GM21423 (cell line): ENCODE data around the gene PPP5C.
"Not testable (repeated sequence)": the region's sequence is repeated elsewhere in the genome, so short reads cannot be mapped to it uniquely, and the experiment has no call there.

Experiments
- ATAC-seq: cut with Tn5 transposase; IDR thresholded peaks from one replicate; pipeline ENCODE4 v1.9.1; 2021; ENCODE audit warnings: mild to moderate bottlenecking, moderate library complexity; ENCODE audit not compliant: unreplicated experiment

The PPP5C gene

DNA sequence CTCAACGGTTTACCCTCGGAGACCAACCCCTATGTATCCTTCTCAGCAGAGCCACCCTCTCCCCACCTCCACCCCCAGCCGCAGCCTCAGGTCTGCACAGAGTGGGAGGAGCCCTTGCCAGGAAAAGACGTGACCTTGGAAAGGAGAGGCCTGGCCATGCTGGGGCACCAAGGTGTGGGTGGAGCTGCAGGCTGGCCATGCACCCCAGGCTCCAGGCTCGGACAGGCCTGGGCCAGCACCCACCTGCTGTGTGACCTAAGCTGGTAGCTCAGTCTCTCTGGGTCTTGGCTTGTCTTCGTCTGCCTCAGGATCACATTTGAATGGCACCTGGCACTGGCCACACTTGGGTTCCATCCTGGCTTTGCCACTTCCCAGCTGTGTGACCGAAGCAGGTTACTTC, 37.0 kb downstream of the PPP5C start:
- no peak for ATAC-seq

DNA sequence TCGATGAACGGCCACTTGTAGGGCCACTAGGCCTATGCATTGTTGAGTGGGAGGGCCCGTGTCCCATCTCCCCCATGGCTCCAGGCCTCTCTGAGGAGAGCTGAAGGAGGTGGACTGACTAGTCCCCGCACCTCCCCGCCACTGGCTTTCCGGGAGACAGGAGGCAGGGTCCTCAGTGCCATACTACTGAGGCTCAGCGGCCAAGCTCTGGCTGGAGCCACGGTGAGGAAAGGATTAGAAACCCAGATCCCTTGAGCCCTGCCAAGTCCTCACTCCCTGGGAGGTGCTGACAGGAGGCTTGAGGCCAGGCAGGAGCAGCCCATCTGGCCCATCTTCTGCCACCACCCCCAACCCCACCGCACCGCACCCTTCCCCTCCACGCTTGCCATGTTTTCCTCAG, 37.5 kb downstream of the PPP5C start:
- ATAC-seq: no peak

DNA sequence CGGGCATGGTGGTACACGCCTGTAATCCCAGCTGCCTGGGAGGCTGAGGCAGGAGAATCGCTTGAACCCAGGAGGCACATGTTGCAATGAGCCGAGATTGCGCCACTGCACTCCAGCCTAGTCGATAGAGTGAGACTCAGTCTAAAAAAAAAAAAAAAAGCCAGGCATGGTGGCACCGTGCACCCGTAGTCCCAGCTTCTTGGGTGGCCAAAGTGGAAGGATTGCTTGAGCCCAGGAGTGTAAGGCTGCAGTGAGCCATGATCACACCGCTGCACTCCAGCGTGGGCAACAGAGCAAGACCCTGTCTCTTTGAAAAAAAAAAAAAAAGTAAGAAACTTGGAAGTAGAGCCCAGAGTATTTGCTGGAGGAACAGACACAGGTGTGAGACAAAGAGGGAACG, 38.7 kb downstream of the PPP5C start:
- ATAC-seq: no peak

DNA sequence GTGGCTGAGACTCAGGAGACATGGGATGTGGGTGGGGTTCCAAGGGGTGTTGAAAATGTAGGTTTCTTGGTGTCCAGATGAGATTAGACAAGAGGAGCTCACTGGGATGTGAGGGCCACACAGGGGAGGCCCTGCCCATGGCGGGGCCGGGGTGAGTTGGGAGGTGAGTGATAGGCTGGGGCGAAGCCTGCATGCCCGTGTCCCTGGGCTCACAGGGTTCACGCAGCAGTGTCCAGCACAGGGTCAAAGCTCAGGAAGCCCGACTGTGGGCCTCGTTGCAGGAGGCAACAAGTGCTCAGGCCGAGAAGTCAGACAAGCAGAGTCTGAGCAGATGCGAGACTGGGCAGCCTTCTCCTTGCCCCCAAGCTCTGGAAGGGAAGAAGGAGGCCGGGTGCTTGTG, 39.3 kb downstream of the PPP5C start:
- no peak for ATAC-seq

DNA sequence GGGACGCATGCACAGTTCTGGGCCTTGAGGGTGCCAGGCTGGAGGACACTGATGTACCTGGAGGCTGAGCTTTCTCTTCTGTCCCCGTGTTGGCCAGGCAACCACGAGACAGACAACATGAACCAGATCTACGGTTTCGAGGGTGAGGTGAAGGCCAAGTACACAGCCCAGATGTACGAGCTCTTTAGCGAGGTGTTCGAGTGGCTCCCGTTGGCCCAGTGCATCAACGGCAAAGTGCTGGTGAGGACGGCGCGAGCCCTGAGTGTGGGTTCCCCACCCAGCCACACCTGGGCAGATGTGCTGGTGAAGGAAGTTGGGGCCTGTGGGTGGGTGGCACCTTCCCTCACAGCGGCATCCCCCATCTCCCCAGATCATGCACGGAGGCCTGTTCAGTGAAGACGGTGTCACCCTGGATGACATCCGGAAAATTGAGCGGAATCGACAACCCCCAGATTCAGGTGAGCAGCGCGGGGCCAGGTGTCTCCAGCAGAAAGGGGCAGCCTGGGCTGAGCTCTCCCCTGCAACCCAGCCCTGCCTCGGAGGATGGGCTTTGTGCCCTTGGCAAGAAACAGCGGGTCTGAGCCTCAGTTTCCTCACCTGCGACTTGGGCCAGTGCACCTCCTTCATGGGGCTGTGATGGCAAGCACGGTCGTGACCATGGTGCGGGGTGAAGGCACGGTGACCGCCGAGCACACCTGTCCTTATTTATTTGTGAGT, 40.3 kb downstream of the PPP5C start:
- ATAC-seq: no peak

DNA sequence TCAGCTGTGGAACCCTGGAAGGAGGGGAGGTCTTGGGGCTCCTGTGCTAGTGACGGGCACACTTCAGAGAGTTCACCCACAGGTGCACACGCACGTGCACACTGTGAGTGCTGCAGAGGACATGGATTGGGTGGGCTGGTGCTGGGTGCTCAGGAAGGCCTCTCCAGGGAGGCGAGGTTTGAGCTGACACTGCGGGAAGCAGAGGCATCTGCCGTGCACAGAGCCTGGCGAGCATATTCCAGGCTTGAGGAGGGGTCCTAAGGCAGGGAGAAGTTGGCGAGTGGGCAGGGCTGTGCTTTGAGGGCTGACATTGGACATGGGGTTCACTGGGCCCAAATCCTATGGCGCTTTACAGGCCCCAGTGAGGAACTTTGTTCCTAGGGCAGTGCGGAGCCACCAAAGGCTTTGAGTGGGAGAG, 40.8 kb downstream of the PPP5C start:
- ATAC-seq: no peak

DNA sequence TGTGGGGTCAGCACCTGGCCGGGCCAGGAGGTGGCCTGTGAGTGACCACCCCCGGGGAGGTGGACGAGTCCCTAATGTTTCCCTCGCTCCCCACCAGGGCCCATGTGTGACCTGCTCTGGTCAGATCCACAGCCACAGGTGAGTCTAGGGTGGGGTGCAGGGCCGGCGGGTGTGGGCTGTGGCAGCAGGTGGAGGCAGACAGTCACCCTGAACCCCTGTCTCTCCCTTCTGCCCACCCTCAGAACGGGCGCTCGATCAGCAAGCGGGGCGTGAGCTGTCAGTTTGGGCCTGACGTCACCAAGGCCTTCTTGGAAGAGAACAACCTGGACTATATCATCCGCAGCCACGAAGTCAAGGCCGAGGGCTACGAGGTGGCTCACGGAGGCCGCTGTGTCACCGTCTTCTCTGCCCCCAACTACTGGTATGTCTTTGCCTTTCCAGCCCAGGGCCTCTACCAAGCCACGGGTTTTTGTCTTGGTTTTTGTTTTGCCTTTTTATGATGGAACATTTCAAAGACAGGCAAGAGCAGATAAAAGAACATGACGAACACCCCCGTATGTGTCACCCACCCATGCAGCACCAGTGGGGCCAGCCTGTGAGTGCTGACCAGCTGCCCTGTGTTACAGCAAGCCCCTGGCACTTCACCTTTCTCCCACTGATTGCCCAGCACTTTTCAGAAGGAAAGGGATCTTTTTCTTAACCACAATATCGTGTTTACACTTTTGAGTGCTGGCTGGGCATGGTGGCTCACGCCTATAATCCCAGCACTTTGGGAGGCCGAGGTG, 41.6 kb downstream of the PPP5C start:
- ATAC-seq: no peak

DNA sequence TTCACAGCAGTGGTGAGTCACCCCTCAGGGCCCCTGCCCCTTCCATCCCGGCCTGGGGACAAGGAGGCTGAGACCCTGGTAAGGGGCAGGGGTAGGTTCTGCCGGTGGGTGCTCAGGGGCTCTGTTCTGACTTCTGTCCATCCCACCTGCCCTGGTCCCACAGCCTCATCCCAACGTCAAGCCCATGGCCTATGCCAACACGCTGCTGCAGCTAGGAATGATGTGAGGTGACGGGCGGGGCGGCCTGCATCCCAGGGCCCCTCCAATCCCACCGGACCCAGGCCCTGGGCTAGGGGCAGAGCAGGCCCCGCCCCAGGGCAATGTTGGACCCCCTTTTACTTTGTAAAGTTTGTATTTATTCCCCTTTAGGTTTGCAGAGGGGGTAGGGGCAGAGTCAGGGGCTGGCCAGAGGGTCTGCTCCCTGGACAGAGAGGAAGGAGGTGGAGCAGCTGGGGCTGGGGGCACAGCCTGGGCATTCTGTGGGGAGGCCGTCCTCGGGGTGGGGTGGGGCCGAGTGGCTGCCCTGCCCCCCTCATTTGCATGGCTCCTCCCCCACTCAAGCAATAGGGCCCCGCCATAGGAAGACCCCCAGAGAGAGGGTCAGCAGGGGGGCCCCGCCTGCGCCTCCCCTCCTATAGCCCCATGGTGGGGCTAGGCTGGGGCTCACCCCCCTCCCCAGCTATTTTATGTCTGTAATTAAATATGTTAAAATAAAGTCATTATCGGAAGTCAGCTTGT, 43.4 kb downstream of the PPP5C start:
- no peak for ATAC-seq

DNA sequence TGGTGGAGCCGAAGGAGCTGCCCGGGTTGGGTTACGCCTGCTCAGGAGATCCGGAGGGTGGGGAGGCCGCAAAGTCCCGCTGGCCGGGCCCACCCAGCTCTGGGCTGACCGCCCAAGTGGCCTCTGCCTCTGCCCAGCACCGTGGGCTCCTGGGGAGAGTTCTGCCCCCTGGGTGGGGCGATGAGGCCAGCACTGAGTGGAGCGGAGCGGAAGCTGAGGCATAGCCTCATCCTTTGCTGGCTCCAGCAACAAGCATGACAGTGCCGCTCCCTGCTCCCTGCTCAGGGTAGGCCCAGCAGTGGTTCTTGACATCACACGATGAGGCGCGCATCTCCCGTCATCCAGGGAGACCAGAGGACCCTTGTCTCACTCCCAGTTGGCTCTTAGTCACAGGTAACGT, 44.0 kb downstream of the PPP5C start:
- no peak for ATAC-seq

DNA sequence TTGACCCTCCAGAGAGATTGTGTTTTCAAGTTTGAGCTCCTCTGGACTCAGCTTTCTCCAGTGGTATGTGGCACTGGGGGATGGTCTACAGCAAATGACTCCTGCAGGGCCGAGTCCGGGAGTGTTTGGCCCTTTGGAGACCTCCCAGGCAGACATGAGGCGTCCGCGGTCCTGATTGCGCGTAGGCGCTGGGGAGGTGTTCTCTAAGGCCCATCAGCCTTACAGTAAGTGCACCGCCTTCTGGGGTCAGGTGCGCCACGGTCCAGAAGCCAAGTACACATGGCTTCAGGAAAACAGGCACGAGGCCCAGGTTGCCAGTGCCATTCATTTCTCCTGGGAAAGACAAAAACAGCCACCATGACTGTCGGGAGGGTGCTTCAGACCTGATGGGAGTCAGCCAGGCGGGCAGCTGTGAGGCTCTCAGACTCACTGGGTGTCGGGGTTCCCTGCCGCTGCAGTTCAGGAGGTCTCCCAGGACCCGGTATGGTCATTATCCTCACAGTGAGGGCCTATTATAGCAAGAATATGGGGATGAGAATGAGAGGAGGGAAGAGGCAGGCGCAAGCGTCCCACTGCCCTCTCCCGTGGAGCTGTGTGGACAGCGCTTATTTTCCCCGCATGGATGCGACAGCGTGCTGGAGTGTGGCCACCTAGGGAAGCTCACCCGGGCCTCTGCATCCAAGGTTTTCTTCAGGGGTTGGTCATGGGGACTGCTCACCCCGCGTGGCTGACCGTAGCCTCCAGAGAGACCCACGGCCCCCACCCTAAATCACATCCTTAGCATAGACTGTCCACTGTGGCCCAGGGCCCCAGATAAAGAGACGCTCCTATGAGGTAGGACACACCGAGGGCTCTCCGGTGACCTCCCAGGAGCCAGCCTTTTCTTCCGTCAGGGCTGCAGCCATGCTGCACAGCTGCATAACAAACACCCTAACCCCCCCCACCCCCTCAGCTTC, 44.7 kb downstream of the PPP5C start:
- ATAC-seq: no peak

DNA sequence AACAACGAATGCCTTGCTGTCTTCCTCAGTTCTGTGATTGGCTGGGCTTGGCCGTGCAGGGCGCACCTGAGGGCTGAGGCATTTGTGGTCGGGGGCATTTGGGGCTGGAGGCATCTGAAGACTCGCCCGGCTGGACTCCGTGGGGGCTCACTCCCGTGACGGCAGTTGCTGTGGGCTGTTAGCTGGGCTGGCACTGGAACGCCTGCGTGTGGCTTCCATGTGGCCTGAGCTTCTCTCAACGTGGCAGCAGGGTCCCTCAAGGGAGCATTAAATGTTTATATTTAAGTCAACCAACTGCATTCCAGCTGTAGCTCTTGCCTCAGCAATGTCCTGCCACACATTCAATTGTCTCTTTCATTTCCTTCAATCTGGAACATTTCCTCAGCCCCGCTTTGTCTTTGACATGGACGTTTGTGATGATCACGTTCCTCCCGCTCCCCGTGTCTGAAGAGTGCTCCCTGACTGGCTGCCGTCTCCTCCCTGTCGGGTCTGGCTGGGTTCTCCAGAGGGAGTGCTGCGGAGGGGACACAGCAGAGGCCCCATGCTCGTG, 45.4 kb downstream of the PPP5C start:
- ATAC-seq: no peak

DNA sequence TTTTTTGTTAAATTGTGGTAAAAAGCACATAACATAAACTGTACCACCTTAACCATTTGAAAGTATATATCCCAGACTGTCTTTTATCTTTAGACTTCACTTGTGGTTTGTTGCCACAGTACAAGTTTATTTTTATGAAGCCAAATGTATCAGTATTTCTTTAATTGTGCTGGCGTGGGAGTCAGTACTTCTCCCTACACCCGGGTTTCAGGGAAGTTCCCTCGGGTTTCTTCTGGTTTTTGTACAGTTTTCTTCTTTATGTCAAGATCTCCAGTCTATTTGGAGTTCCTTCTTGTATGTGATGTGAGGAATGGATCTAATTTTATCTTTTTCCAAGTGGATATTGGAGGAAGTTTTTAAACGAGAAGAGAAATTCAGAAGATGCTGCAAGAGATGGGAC, 46.0 kb downstream of the PPP5C start:
- no peak for ATAC-seq

DNA sequence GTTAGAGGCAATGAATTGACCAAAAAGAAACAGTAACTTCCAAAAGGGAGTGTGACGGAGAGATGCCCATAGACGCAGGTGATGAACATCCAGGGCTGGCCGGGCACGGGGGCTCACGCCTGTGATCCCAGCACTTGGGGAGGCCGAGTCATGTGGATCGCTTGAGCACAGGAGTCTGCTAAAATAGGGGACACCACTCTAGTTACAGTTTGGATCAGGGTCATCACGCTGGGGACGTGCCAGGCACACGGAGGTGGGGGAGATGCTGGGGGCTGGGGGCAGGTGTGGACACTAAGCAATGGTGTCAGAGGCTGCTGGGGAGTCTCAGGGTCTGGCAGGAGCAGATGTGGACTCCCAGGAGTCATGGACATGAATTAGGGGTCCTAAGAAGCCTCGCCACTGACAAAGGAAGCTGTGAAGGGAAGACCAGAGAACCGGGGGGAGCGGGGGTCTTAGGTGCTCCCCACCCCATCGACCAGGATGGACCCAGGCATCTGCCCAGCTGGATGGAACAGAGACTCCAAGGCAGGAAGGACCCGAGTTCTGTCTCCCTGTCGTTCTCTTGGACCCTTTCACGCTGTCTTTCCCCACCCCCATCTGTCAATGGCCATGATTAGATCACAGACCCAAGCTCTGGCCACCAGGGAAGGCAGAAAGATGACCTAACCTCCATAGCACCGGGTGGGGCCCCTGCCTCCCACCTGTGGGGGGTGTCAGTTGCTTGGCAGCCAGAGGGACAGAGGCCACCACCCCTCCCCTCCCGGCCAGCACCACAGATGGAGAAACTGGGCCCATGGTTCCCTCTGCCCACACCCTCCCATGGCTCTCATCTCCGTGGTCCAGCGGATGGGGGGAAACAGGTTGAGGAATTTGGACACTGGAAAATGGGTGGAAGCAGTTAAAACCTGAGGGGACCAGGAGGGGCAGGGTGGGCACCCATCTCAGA, 46.8 kb downstream of the PPP5C start:
- no peak for ATAC-seq

DNA sequence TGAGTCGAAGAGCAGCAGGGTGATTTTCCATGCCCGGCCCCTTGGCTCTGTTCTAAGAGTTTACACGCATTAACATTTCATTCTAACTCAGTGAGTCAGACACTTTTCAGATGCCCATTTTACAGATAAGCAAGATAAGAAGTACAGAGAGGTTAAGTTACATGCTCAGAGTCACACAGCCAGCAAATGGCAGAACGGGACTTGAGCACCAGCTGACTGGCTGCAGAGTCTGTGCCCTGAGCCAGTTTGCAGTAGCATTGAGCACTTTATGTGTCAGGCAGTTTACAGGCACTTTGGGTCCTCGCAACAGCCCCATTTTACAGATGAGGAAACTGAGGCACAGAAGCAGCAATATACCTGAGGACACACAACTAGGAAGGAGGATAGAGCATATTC, 47.5 kb downstream of the PPP5C start:
- no peak for ATAC-seq

DNA sequence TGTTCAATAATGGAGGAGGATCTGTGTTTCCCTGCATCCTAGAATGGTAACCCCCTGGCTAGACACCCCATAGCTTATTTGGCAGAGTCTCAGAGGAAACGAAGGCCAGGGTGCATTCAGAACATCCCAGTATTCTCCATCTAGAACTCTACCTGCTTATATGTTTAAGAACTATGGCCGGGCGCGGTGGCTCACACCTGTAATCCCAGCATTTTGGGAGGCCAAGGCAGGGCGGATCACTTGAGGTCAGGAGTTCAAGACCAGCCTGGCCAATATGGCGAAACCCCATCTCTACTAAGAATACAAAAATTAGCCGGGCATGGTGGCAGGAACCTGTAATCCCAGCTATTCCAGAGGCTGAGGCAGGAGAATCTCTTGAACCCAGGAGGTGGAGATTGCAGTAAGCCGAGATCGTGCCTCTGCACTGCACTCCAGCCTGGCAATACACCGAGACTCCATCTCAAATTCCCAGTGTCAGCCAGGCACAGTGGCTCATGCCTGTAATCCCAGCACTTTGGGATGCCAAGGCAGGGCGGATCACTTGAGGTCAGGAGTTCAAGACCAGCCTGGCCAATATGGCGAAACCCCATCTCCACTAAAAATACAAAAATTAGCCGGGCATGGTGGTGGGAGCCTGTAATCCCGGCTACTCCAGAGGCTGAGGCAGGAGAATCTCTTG, 51.1 kb downstream of the PPP5C start:
- ATAC-seq: not testable (repeated sequence)

DNA sequence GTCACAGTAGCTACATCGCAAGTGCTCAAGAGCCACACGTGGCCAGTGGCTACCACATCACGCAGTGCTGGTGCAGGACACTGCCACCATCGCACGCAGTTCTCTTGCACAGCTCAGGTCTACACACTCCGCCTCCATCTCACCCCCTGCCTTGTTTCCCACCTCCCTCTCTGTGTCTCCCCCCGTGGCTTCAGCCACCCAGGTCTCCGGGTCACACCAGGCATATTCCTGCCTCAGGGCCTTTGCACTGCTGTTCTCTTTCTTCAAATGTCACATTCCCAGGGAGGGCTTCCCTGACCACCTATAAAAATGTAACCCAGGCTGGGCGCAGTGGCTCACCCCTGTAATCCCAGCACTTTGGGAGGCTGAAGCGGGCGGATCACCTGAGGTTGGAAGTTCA, 55.8 kb downstream of the PPP5C start:
- no peak for ATAC-seq

DNA sequence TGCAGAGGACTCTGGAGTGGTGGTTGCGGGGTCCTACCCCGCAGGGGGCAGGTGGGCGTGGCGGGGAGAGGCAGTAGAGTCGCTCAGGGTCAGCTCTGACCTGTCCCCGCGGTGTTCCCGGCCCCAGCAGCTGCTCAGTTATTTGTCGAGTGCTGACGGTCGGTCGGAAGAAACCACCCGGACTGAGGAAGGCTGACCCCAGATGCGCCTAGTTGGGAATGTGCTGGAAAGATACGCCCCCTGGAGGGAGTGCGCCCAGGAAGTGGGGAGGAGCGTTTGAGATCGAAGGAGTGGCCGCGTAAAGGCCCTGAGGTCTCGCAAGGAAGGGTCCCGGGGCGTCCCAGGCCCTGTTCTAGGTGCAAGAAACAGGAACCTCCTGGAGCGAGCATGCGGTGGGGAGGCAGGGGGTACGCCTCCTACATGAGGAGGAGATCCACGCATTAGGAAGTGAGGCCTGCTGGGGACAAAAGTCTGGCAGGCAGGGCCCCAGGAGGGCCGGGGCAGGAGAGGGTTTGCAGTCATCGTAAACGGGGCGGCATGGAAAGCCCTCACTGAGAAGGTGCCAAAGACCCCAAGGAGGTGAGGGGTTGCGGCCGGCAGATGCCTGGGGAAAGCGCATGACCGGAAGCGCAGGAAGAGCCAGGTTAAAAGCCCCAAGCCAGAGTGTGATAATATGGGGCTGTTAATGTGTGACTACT, 57.3 kb downstream of the PPP5C start:
- ATAC-seq: no peak
